Subcutaneous adipose tissue (tissue), 4 donors: ENCODE measurements around the gene NR4A1. TPM values are rescaled to one million over a fixed set of nuclear protein-coding genes. Genes with fewer than 3 reads are reported as not detected.

Experiments used
- CTCF ChIP-seq: fragments of 450-650 bp; IDR thresholded peaks from one replicate; pipeline ENCODE4 v1.5.1; 2016; ENCODE audit warnings: low read depth, mild to moderate bottlenecking, control low read depth, antibody characterized with exemption, moderate library complexity
- total RNA-seq, 4 donors: library from RNA; depleted of rRNA; stranded (reverse); fragments of >200 nt; gene quantifications; one replicate each; pipeline ENCODE4 v1.1.0, GENCODE V29; 2016

The NR4A1 gene
- total RNA-seq, 4 donors from 2014 or later, result 20.1 to 84.6 (median 40.3) TPM

- TF ChIP-seq CTCF, result no peak
Observed at GRCh38 chr12:52084491-52085231, 33.4 kb downstream of the NR4A1 start.

- no peak for TF ChIP-seq CTCF
Observed at GRCh38 chr12:52085682-52086180, 34.5 kb downstream of the NR4A1 start.

GRCh38 chr12:52086366-52086765, 35.1 kb downstream of the NR4A1 start:
- TF ChIP-seq CTCF, result no peak

- no peak for TF ChIP-seq CTCF
Observed at GRCh38 chr12:52086944-52087835, 35.9 kb downstream of the NR4A1 start.

GRCh38 chr12:52087961-52088820, 36.9 kb downstream of the NR4A1 start:
- no peak for TF ChIP-seq CTCF

GRCh38 chr12:52089491-52089890, 38.2 kb downstream of the NR4A1 start:
- TF ChIP-seq CTCF, result no peak
